Muscle of leg (tissue), 11 donors: ENCODE measurements around the gene ENTHD1. TPM values are rescaled to one million over a fixed set of nuclear protein-coding genes. Genes with fewer than 3 reads are reported as not detected.
A peak's percentile ranks its signal among the peaks of the same experiment; 100 is the strongest.

Experiments used
- DNase-seq: peaks from one replicate; pipeline ENCODE4 v3.0.0; 2013
- H3K27ac ChIP-seq: one replicate; pipeline ENCODE4 v1.5.1; 2013; ENCODE audit warnings: mild to moderate bottlenecking, low read length, control low read depth
- H3K27me3 ChIP-seq: one replicate; pipeline ENCODE4 v1.6.1; 2013; ENCODE audit warnings: low read length; ENCODE audit not compliant: control insufficient read depth, insufficient read depth
- H3K36me3 ChIP-seq: one replicate; pipeline ENCODE4 v1.6.1; 2013; ENCODE audit warnings: low read length; ENCODE audit not compliant: control insufficient read depth, insufficient read depth
- H3K4me1 ChIP-seq: one replicate; pipeline ENCODE4 v1.6.1; 2013; ENCODE audit warnings: low read length; ENCODE audit not compliant: control insufficient read depth, insufficient read depth
- H3K4me3 ChIP-seq: one replicate; pipeline ENCODE4 v1.5.1; 2013; ENCODE audit warnings: low read length, control low read depth
- H3K9me3 ChIP-seq: replicated peaks from 2 replicates; pipeline ENCODE4 v1.6.1; 2013; ENCODE audit warnings: low read depth, low read length; ENCODE audit not compliant: control insufficient read depth
- WGBS: methylation state at CpG from one replicate; pipeline ENCODE4 v1.1.5; 2013; ENCODE audit warnings: missing lambda C conversion rate; ENCODE audit not compliant: insufficient coverage; 5-methylcytosine and 5-hydroxymethylcytosine counted together
- polyA plus RNA-seq, 8 donors: library from polyadenylated mRNA; unstranded; fragments of 120-200 nt; gene quantifications; one replicate each; pipeline versions ENCODE4 v1.2.1 to v1.2.3, GENCODE V29; 2013; ENCODE audit warnings: inconsistent platforms in 1 of 8, low replicate concordance in 1 of 8; ENCODE audit not compliant: insufficient read length in 8 of 8, insufficient read depth in 1 of 8
- total RNA-seq: library from RNA; stranded (reverse); fragments of 120-200 nt; gene quantifications from one replicate; pipeline ENCODE4 v1.2.4, GENCODE V29; 2013

Gene ENTHD1
- total and polyA plus RNA-seq, 9 donors, result not detected

DNA sequence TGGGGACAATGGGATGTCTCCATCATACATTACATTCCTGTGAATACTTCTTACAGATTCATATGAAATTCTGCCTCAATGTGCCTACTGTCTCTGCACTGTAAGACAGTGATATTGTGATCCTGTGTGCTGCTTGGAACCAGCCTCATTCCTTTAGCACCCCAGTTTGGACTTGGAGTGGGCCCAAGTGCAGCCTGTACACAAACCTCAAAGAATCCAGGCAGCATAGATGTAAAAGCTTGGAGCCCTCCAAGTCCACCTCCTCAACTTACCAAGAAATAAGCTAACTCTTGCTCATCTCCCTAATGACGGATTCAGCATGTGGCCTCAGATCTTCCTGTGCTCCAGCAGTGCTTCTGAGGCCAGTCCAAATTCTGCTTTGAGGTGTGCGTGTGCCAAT, 31.7 kb upstream of the ENTHD1 start:
- no peaks in the 10 kb centered on the region for H3K9me3 ChIP-seq
- H3K36me3 ChIP-seq, result no peaks in the 10 kb centered on the region
- WGBS, result no CpG with 5 or more reads among the region's 2 CpGs
- no peaks in the 10 kb centered on the region for H3K4me1 ChIP-seq
- H3K27ac ChIP-seq, result no peak overlapping the region
- DNase-seq, result no peak
- peaks cover 8% of the 10 kb centered on the region for H3K27me3 ChIP-seq
- no peak overlapping the region for H3K4me3 ChIP-seq

DNA sequence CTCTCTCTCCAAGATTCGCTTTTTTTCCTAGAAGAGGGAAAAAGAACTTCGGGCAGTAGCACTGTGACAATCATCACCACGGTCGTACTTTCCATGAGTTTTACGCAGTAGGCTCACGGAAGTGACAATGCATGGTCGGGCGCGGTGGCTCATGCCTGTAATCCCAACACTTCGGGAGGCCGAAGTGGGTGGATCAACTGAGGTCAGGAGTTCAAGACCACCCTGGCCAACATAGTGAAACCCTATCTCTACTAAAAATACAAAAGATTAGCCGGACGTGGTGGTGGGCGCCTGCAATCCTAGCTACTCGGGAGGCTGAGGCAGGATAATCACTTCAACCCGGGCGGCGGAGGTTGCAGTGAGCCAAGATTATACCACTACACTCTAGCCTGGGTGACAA, 30.7 kb upstream of the ENTHD1 start:
- peaks cover 9% of the 10 kb centered on the region for H3K27me3 ChIP-seq
- no peak for DNase-seq
- H3K4me1 ChIP-seq, result no peaks in the 10 kb centered on the region
- H3K36me3 ChIP-seq, result no peaks in the 10 kb centered on the region
- H3K27ac ChIP-seq, result no peak overlapping the region
- WGBS, result 82% methylated on average over 7 of the region's 18 CpGs
- H3K9me3 ChIP-seq, result no peaks in the 10 kb centered on the region
- no peak overlapping the region for H3K4me3 ChIP-seq

GRCh38 chr22:39923696-39924095, 30.1 kb upstream of the ENTHD1 start:
- no peak overlapping the region for H3K27ac ChIP-seq
- H3K36me3 ChIP-seq, result no peaks in the 10 kb centered on the region
- DNase-seq, result peak; percentile 50
- peaks cover 9% of the 10 kb centered on the region for H3K27me3 ChIP-seq
- no peaks in the 10 kb centered on the region for H3K4me1 ChIP-seq
- no peaks in the 10 kb centered on the region for H3K9me3 ChIP-seq
- H3K4me3 ChIP-seq, result no peak overlapping the region
- WGBS, result 19% methylated on average over 3 of the region's 5 CpGs

- no peaks in the 10 kb centered on the region for H3K36me3 ChIP-seq
- H3K9me3 ChIP-seq, result no peaks in the 10 kb centered on the region
- H3K4me1 ChIP-seq, result no peaks in the 10 kb centered on the region
- 75% methylated on average over 6 of the region's 8 CpGs for WGBS
- no peak overlapping the region for H3K27ac ChIP-seq
- no peak overlapping the region for H3K4me3 ChIP-seq
- no peak for DNase-seq
- H3K27me3 ChIP-seq, result peaks cover 9% of the 10 kb centered on the region
Measured at GRCh38 chr22:39920134-39920743, 26.7 kb upstream of the ENTHD1 start.

- 37% methylated on average over 7 of the region's 12 CpGs for WGBS
- peak; percentile 26 for DNase-seq
- no peak overlapping the region for H3K27ac ChIP-seq
Measured at GRCh38 chr22:39917776-39918495, 24.4 kb upstream of the ENTHD1 start.

GRCh38 chr22:39917197-39917643, 23.7 kb upstream of the ENTHD1 start:
- Histone ChIP-seq H3K4me1 (peaks cover 2% of the 10 kb centered on the region), H3K9me3 (no peaks in the 10 kb centered on the region), H3K36me3 (no peaks in the 10 kb centered on the region), H3K4me3 (no peak overlapping the region), H3K27ac (no peak overlapping the region), H3K27me3 (peaks cover 13% of the 10 kb centered on the region)
- DNase-seq, result peak; percentile 33
- 8% methylated on average over 2 of the region's 5 CpGs for WGBS

More at GRCh38 chr22:39917776-39918495, 24.4 kb upstream of the ENTHD1 start:
- Histone ChIP-seq H3K27me3 (peaks cover 11% of the 10 kb centered on the region), H3K36me3 (no peaks in the 10 kb centered on the region), H3K9me3 (no peaks in the 10 kb centered on the region), H3K4me3 (no peak overlapping the region), H3K4me1 (peaks cover 2% of the 10 kb centered on the region)

GRCh38 chr22:39916496-39916895, 22.9 kb upstream of the ENTHD1 start:
- 40% methylated on average over 1 of the region's 3 CpGs for WGBS
- DNase-seq, result no peak

DNA sequence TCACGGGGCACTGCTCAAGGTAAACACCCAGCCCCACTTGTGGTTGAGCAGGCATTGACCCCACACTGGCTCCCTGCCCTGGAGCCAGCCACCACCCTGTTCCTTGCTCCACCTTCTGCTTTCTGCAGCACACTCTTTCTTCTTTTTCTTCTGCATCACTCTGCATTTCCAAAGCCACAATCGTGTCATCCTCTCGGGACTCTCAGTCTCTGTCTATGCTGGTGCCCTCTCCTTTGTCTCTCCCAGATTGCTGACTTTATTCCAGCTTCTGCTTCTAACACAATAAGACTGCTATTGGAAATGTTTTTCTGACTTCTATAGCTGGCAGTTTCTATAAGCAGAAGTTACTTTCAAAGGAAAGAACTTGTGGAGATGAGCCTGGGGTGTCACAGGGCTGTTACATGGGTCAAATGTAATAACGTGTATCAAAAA, 21.8 kb upstream of the ENTHD1 start:
- Histone ChIP-seq H3K4me3 (no peak overlapping the region), H3K36me3 (no peaks in the 10 kb centered on the region), H3K4me1 (peaks cover 2% of the 10 kb centered on the region), H3K9me3 (no peaks in the 10 kb centered on the region), H3K27ac (no peak overlapping the region), H3K27me3 (peaks cover 11% of the 10 kb centered on the region)
- no peak for DNase-seq
- 74% methylated on average over 3 of the region's 4 CpGs for WGBS

More at GRCh38 chr22:39916496-39916895, 22.9 kb upstream of the ENTHD1 start:
- H3K27me3 ChIP-seq, result peaks cover 14% of the 10 kb centered on the region
- H3K4me1 ChIP-seq, result peaks cover 2% of the 10 kb centered on the region
- no peaks in the 10 kb centered on the region for H3K9me3 ChIP-seq
- H3K4me3 ChIP-seq, result no peak overlapping the region
- no peak overlapping the region for H3K27ac ChIP-seq
- no peaks in the 10 kb centered on the region for H3K36me3 ChIP-seq

- 97% methylated on average over 5 of the region's 9 CpGs for WGBS
- DNase-seq, result no peak
- Histone ChIP-seq H3K36me3 (no peaks in the 10 kb centered on the region), H3K4me1 (peaks cover 2% of the 10 kb centered on the region), H3K4me3 (no peak overlapping the region), H3K9me3 (no peaks in the 10 kb centered on the region), H3K27me3 (peaks cover 11% of the 10 kb centered on the region), H3K27ac (no peak overlapping the region)
Measured at GRCh38 chr22:39914584-39914983, 21.0 kb upstream of the ENTHD1 start.

DNA sequence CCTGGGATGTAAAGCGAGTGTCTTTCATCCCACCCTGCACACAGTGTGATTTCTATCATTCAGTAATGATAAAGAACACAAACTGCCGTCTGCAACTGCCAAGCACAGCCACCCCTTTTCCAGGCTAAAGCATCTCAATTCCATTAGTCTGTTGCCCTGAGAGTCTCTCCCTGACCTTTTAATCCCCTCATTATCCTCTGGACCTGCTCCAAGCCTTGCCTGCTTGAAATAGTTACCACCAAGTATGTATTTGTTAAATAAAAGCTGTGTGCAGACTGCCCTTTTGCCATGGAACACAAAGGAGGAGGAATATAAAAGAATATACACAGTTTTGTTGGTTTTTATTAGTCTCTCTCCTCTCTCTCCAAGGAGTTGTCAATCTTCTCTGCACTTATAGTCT, 20.3 kb upstream of the ENTHD1 start:
- H3K9me3 ChIP-seq, result no peaks in the 10 kb centered on the region
- no peak for DNase-seq
- H3K4me1 ChIP-seq, result peaks cover 2% of the 10 kb centered on the region
- H3K4me3 ChIP-seq, result no peak overlapping the region
- H3K27me3 ChIP-seq, result peaks cover 11% of the 10 kb centered on the region
- H3K27ac ChIP-seq, result no peak overlapping the region
- H3K36me3 ChIP-seq, result no peaks in the 10 kb centered on the region
- WGBS, result 44% methylated on average over 2 of the region's 2 CpGs
